ENCODE data around the gene TRPM3. TPM values are rescaled to one million over a fixed set of nuclear protein-coding genes. Genes with fewer than 3 reads are reported as not detected.

Gene TRPM3
- total RNA-seq, 1 experiment from 2014 or later, result 5.4 TPM

DNA sequence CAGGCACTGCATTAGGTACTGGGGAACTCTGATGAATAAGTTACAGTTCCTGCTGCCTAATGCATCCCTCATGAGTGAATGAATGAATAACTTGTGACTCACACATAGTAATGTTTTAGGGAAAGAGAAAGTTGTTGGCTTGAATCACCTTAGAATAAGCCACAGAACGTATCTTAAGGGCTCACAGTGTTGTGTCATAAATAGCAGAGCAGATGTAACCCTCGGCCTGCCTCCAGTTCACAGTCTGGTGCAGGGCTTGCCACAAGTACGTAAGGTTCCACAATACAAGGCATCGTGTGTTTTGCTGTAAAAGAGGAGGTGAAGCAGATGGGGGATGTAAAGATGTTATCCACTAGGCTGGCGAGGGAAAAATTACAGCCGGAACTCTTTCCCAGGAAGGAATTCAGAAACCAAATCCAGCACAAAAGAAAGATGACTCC lies 218.7 kb downstream of the TRPM3 start:
- H3K36me3 Mint-ChIP-seq, result no peaks in the 10 kb centered on the region
- no peaks in the 10 kb centered on the region for H3K9me3 Mint-ChIP-seq
- no peak for TF ChIP-seq ZNF121 (CRISPR knock-in tag; IDR thresholded peaks at IDR 0.05)
- no peak for TF ChIP-seq ZNF263 (CRISPR knock-in tag; IDR thresholded peaks at IDR 0.05; ENCODE audit: low read depth)
- no peak overlapping the region for H3K4me3 Mint-ChIP-seq
- ATAC-seq (no peak), DNase-seq (ENCODE audit: low spot score) (no peak)
- ChIA-PET CTCF (no interaction called here), POLR2A (no interaction called here)
- H3K27ac Mint-ChIP-seq, result no peak overlapping the region
- no peaks in the 10 kb centered on the region for H3K27me3 Mint-ChIP-seq (ENCODE audit: low read depth)
- H3K4me1 Mint-ChIP-seq, result peaks cover 14% of the 10 kb centered on the region

GRCh38 chr9:70902171-70902570 lies 219.2 kb downstream of the TRPM3 start:
- H3K9me3 Mint-ChIP-seq, result no peaks in the 10 kb centered on the region
- ChIA-PET POLR2A (no interaction called here), CTCF (no interaction called here)
- TF ChIP-seq CTCF (IDR thresholded peaks at IDR 0.05) (no peak), AR (CRISPR knock-in tag; IDR thresholded peaks at IDR 0.05) (no peak), GRHL2 (CRISPR knock-in tag; IDR thresholded peaks at IDR 0.05; ENCODE audit: insufficient replicate concordance, severe bottlenecking) (no peak)
- no peak overlapping the region for H3K4me3 Mint-ChIP-seq
- peaks cover 14% of the 10 kb centered on the region for H3K4me1 Mint-ChIP-seq
- no peak for ATAC-seq
- no peaks in the 10 kb centered on the region for H3K36me3 Mint-ChIP-seq
- no peaks in the 10 kb centered on the region for H3K27me3 Mint-ChIP-seq (ENCODE audit: low read depth)
- no peak for DNase-seq (ENCODE audit: low spot score)
- H3K27ac Mint-ChIP-seq, result no peak overlapping the region

GRCh38 chr9:70901746-70902145 lies 219.7 kb downstream of the TRPM3 start:
- peaks cover 14% of the 10 kb centered on the region for H3K4me1 Mint-ChIP-seq
- H3K36me3 Mint-ChIP-seq, result no peaks in the 10 kb centered on the region
- ATAC-seq (no peak), DNase-seq (ENCODE audit: low spot score) (no peak)
- POLR2A ChIA-PET, result no interaction called here
- no peak overlapping the region for H3K27ac Mint-ChIP-seq
- CTCF ChIA-PET, result no interaction called here
- H3K27me3 Mint-ChIP-seq (ENCODE audit: low read depth), result no peaks in the 10 kb centered on the region
- no peak overlapping the region for H3K4me3 Mint-ChIP-seq
- no peaks in the 10 kb centered on the region for H3K9me3 Mint-ChIP-seq
- TF ChIP-seq EMX1 (CRISPR knock-in tag; IDR thresholded peaks at IDR 0.05) (no peak), SMAD4 (CRISPR knock-in tag; IDR thresholded peaks at IDR 0.05) (no peak), FOXP1 (CRISPR knock-in tag; IDR thresholded peaks at IDR 0.05; ENCODE audit: borderline replicate concordance) (no peak), TCF7 (CRISPR knock-in tag; IDR thresholded peaks at IDR 0.05; ENCODE audit: low read depth) (no peak), ZMAT4 (CRISPR knock-in tag; IDR thresholded peaks at IDR 0.05) (no peak), MLX (CRISPR knock-in tag; IDR thresholded peaks at IDR 0.05) (no peak), ZNF423 (CRISPR knock-in tag; IDR thresholded peaks at IDR 0.05) (no peak), NFYB (CRISPR knock-in tag; conservative IDR thresholded peaks at IDR 0.05; ENCODE audit: low read depth) (no peak)
- TF ChIP-seq, protein P1, sequence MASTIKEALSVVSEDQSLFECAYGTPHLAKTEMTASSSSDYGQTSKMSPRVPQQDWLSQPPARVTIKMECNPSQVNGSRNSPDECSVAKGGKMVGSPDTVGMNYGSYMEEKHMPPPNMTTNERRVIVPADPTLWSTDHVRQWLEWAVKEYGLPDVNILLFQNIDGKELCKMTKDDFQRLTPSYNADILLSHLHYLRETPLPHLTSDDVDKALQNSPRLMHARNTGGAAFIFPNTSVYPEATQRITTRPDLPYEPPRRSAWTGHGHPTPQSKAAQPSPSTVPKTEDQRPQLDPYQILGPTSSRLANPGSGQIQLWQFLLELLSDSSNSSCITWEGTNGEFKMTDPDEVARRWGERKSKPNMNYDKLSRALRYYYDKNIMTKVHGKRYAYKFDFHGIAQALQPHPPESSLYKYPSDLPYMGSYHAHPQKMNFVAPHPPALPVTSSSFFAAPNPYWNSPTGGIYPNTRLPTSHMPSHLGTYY (CRISPR knock-in tag; IDR thresholded peaks at IDR 0.05), result no peak
- TF ChIP-seq, protein P2, sequence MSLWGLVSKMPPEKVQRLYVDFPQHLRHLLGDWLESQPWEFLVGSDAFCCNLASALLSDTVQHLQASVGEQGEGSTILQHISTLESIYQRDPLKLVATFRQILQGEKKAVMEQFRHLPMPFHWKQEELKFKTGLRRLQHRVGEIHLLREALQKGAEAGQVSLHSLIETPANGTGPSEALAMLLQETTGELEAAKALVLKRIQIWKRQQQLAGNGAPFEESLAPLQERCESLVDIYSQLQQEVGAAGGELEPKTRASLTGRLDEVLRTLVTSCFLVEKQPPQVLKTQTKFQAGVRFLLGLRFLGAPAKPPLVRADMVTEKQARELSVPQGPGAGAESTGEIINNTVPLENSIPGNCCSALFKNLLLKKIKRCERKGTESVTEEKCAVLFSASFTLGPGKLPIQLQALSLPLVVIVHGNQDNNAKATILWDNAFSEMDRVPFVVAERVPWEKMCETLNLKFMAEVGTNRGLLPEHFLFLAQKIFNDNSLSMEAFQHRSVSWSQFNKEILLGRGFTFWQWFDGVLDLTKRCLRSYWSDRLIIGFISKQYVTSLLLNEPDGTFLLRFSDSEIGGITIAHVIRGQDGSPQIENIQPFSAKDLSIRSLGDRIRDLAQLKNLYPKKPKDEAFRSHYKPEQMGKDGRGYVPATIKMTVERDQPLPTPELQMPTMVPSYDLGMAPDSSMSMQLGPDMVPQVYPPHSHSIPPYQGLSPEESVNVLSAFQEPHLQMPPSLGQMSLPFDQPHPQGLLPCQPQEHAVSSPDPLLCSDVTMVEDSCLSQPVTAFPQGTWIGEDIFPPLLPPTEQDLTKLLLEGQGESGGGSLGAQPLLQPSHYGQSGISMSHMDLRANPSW (CRISPR knock-in tag; conservative IDR thresholded peaks at IDR 0.05; ENCODE audit: low read depth), result no peak
- TF ChIP-seq, protein P3, sequence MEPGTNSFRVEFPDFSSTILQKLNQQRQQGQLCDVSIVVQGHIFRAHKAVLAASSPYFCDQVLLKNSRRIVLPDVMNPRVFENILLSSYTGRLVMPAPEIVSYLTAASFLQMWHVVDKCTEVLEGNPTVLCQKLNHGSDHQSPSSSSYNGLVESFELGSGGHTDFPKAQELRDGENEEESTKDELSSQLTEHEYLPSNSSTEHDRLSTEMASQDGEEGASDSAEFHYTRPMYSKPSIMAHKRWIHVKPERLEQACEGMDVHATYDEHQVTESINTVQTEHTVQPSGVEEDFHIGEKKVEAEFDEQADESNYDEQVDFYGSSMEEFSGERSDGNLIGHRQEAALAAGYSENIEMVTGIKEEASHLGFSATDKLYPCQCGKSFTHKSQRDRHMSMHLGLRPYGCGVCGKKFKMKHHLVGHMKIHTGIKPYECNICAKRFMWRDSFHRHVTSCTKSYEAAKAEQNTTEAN (CRISPR knock-in tag; IDR thresholded peaks at IDR 0.05), result no peak
- TF ChIP-seq, protein P4, sequence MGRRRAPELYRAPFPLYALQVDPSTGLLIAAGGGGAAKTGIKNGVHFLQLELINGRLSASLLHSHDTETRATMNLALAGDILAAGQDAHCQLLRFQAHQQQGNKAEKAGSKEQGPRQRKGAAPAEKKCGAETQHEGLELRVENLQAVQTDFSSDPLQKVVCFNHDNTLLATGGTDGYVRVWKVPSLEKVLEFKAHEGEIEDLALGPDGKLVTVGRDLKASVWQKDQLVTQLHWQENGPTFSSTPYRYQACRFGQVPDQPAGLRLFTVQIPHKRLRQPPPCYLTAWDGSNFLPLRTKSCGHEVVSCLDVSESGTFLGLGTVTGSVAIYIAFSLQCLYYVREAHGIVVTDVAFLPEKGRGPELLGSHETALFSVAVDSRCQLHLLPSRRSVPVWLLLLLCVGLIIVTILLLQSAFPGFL (CRISPR knock-in tag; IDR thresholded peaks at IDR 0.05; ENCODE audit: borderline replicate concordance), result no peak
- TF ChIP-seq, protein P5, sequence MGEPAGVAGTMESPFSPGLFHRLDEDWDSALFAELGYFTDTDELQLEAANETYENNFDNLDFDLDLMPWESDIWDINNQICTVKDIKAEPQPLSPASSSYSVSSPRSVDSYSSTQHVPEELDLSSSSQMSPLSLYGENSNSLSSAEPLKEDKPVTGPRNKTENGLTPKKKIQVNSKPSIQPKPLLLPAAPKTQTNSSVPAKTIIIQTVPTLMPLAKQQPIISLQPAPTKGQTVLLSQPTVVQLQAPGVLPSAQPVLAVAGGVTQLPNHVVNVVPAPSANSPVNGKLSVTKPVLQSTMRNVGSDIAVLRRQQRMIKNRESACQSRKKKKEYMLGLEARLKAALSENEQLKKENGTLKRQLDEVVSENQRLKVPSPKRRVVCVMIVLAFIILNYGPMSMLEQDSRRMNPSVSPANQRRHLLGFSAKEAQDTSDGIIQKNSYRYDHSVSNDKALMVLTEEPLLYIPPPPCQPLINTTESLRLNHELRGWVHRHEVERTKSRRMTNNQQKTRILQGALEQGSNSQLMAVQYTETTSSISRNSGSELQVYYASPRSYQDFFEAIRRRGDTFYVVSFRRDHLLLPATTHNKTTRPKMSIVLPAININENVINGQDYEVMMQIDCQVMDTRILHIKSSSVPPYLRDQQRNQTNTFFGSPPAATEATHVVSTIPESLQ (CRISPR knock-in tag; IDR thresholded peaks at IDR 0.05), result no peak

Data from WTC11 (cell line).